ENCODE results near the gene FASN. TPM values are rescaled to one million over a fixed set of nuclear protein-coding genes. Genes with fewer than 3 reads are reported as not detected.
A peak's percentile ranks its signal among the peaks of the same experiment; 100 is the strongest.

Gene FASN
- total and polyA plus RNA-seq, 2 of the 13 experiments (the other 11 are each of a cell fraction or from before 2014, with no cell fraction given) = 51.7 to 101 TPM

DNA sequence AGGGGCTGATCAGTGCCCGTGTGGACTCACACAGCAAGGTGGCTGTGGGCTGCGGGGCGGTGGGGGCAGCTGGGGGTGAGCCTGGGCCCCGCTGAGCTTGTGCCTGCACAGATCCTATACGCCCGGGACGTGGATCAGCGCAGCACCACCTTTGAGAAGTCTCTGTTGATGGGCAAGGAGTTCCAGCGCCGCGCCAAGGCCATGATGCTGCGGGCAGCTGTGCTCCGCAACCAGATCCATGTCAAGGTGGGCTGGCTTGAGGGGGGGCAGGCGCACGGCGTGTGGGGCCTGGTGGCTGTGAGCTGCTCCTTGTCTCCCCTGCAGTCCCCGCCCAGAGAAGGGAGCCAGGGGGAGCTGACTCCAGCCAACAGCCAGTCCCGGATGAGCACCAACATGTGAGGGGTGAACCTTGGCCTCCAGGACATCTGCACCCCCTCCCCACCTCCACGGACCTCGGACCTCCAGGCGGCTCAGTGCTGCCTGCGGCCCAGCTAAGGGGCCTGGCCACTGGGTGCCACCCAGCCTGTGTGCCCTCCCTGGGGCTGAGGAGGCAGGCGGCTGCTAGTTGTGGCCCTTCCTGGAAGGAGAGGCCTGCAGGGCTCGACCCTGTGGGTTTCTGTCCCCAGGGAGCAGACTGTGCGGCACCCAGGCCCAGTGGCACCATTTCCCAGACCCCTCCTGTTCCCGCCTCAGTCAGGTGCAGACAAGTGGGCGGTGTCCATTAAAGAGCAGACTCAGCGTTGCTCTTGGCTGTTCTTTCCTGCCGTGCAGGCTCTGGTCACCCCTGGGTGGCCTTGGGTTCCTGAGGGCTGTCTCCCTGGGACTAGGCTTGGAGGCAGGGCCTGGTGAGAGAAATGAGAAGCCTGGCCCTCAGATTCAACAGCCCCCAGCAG lies 41.1 kb downstream of the FASN start (continued):
- TF ChIP-seq MTF1 (CRISPR knock-in tag; IDR thresholded peaks at IDR 0.05) = no peak
- TF ChIP-seq NFATC3 (CRISPR knock-in tag; IDR thresholded peaks at IDR 0.05) = no peak
- peak; percentile 57 for TF ChIP-seq ZNF768 (CRISPR knock-in tag; IDR thresholded peaks at IDR 0.05)
- peak; percentile 79 for TF ChIP-seq ZNF747 (CRISPR knock-in tag; IDR thresholded peaks at IDR 0.05; ENCODE audit: borderline replicate concordance)
- TF ChIP-seq ZNF335 (CRISPR knock-in tag; IDR thresholded peaks at IDR 0.05) = no peak
- TF ChIP-seq DPF2 (CRISPR knock-in tag; IDR thresholded peaks at IDR 0.05; ENCODE audit: borderline replicate concordance, low read depth) = 0 out of 2 replicates have a peak, but pooled peaks have one; percentile 40
- TF ChIP-seq LCORL (IDR thresholded peaks at IDR 0.05) = no peak
- peak; percentile 92 for TF ChIP-seq LCORL (CRISPR knock-in tag; IDR thresholded peaks at IDR 0.05)
- TF ChIP-seq, protein P1, sequence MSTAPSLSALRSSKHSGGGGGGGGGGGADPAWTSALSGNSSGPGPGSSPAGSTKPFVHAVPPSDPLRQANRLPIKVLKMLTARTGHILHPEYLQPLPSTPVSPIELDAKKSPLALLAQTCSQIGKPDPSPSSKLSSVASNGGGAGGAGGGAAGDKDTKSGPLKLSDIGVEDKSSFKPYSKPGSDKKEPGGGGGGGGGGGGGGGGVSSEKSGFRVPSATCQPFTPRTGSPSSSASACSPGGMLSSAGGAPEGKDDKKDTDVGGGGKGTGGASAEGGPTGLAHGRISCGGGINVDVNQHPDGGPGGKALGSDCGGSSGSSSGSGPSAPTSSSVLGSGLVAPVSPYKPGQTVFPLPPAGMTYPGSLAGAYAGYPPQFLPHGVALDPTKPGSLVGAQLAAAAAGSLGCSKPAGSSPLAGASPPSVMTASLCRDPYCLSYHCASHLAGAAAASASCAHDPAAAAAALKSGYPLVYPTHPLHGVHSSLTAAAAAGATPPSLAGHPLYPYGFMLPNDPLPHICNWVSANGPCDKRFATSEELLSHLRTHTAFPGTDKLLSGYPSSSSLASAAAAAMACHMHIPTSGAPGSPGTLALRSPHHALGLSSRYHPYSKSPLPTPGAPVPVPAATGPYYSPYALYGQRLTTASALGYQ (CRISPR knock-in tag; IDR thresholded peaks at IDR 0.05) = 0 out of 2 replicates have a peak, but pooled peaks have one; percentile 8
- TF ChIP-seq, protein P2, sequence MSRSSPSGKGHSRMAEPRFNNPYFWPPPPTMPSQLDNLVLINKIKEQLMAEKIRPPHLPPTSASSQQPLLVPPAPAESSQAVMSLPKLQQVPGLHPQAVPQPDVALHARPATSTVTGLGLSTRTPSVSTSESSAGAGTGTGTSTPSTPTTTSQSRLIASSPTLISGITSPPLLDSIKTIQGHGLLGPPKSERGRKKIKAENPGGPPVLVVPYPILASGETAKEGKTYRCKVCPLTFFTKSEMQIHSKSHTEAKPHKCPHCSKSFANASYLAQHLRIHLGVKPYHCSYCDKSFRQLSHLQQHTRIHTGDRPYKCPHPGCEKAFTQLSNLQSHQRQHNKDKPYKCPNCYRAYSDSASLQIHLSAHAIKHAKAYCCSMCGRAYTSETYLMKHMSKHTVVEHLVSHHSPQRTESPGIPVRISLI (CRISPR knock-in tag; IDR thresholded peaks at IDR 0.05; ENCODE audit: borderline replicate concordance) = peak; percentile 42; the same call in 1 of the 2 replicates
- TF ChIP-seq, protein P3, sequence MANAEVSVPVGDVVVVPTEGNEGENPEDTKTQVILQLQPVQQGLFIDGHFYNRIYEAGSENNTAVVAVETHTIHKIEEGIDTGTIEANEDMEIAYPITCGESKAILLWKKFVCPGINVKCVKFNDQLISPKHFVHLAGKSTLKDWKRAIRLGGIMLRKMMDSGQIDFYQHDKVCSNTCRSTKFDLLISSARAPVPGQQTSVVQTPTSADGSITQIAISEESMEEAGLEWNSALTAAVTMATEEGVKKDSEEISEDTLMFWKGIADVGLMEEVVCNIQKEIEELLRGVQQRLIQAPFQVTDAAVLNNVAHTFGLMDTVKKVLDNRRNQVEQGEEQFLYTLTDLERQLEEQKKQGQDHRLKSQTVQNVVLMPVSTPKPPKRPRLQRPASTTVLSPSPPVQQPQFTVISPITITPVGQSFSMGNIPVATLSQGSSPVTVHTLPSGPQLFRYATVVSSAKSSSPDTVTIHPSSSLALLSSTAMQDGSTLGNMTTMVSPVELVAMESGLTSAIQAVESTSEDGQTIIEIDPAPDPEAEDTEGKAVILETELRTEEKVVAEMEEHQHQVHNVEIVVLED (CRISPR knock-in tag; IDR thresholded peaks at IDR 0.05; ENCODE audit: borderline replicate concordance) = peak; percentile 71
- no peak for TF ChIP-seq ZNF652 (CRISPR knock-in tag; IDR thresholded peaks at IDR 0.05; ENCODE audit: borderline replicate concordance, low read depth)
- no peak for TF ChIP-seq HOXA5 (CRISPR knock-in tag; IDR thresholded peaks at IDR 0.05)
- TF ChIP-seq ZMYM3 (CRISPR knock-in tag; IDR thresholded peaks at IDR 0.05) = peak; percentile 72; the same call in 1 of the 2 replicates
- TF ChIP-seq RFX1 (IDR thresholded peaks at IDR 0.05) = no peak
- no peak for TF ChIP-seq FOSL1 (CRISPR knock-in tag; IDR thresholded peaks at IDR 0.05; ENCODE audit: borderline replicate concordance)
- TF ChIP-seq PTBP1 (IDR thresholded peaks at IDR 0.05; ENCODE audit: low read depth, low read length, poor library complexity, severe bottlenecking) = no peak
- TF ChIP-seq, protein P4, sequence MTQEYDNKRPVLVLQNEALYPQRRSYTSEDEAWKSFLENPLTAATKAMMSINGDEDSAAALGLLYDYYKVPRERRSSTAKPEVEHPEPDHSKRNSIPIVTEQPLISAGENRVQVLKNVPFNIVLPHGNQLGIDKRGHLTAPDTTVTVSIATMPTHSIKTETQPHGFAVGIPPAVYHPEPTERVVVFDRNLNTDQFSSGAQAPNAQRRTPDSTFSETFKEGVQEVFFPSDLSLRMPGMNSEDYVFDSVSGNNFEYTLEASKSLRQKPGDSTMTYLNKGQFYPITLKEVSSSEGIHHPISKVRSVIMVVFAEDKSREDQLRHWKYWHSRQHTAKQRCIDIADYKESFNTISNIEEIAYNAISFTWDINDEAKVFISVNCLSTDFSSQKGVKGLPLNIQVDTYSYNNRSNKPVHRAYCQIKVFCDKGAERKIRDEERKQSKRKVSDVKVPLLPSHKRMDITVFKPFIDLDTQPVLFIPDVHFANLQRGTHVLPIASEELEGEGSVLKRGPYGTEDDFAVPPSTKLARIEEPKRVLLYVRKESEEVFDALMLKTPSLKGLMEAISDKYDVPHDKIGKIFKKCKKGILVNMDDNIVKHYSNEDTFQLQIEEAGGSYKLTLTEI (CRISPR knock-in tag; conservative IDR thresholded peaks at IDR 0.05) = no peak
- TF ChIP-seq TRIM24 (CRISPR knock-in tag; IDR thresholded peaks at IDR 0.05) = no peak
- peak; percentile 92 for TF ChIP-seq ZNF772 (CRISPR knock-in tag; IDR thresholded peaks at IDR 0.05)
- peak; percentile 71 for TF ChIP-seq RXRB (CRISPR knock-in tag; IDR thresholded peaks at IDR 0.05; ENCODE audit: borderline replicate concordance)
- no peak for TF ChIP-seq SRSF9 (IDR thresholded peaks at IDR 0.05; ENCODE audit: borderline replicate concordance, insufficient read depth, low read depth, low read length, poor library complexity, severe bottlenecking)
- TF ChIP-seq XBP1 (CRISPR knock-in tag; IDR thresholded peaks at IDR 0.05) = no peak
- no peak for TF ChIP-seq KAT2B (IDR thresholded peaks at IDR 0.05; ENCODE audit: borderline replicate concordance, low read depth, low read length)

Data from HepG2 (cell line).